HEK293 (cell line): ENCODE data around the gene MELK.

Experiments used
- CTCF ChIA-PET: fragments of 350-600 bp; formaldehyde crosslinking; extraction: SDS; loops from one replicate; lab custom pipeline; 2021; ENCODE audit warnings: antibody characterized with exemption; lab: Yijun Ruan, JAX
- POLR2A ChIA-PET: fragments of 300-600 bp; formaldehyde crosslinking; extraction: SDS; loops from one replicate; lab custom pipeline; 2020; ENCODE audit warnings: antibody characterized with exemption, inconsistent platforms; lab: Yijun Ruan, JAX
- H3K27ac ChIP-seq: fragments of 200-500 bp; sonication (Bioruptor generic); 2 replicates; pipeline ENCODE4 v1.5.1; 2014; ENCODE audit warnings: low read depth, low read length, control low read depth, inconsistent platforms; ENCODE audit errors: extremely low read depth
- H3K36me3 ChIP-seq, 2 experiments: fragments of 200-500 bp in 1 of 2; sonication (Bioruptor generic) in 1 of 2; 1 replicate in 1 of 2; 2 replicates in 1 of 2; pipeline ENCODE4 v1.5.1; 2014 to 2017; ENCODE audit warnings: inconsistent platforms in 2 of 2, low read length in 2 of 2; ENCODE audit not compliant: control insufficient read depth in 2 of 2, insufficient read depth in 1 of 2
- H3K4me1 ChIP-seq: fragments of 200-500 bp; sonication (Bioruptor generic); 2 replicates; pipeline ENCODE4 v1.5.1; 2014; ENCODE audit warnings: mild to moderate bottlenecking, low read length, inconsistent platforms; ENCODE audit not compliant: control insufficient read depth, insufficient read depth
- H3K4me3 ChIP-seq: 2 replicates; pipeline ENCODE4 v1.5.1; 2011; ENCODE audit warnings: low read depth, mild to moderate bottlenecking, control low read depth, low read length, moderate library complexity
- H3K9me3 ChIP-seq: fragments of 200-500 bp; sonication (Bioruptor generic); 2 replicates; pipeline ENCODE4 v1.5.1; 2014; ENCODE audit warnings: low read depth, low read length, inconsistent platforms; ENCODE audit not compliant: control insufficient read depth, insufficient read depth
- FEZF1 ChIP-seq: fragments of 450-650 bp; formaldehyde crosslinking; IDR thresholded peaks from 2 replicates; pipeline ENCODE4 v1.5.1; 2016; ENCODE audit warnings: missing biosample characterization, missing genetic modification characterization
- GFI1B ChIP-seq: fragments of 450-650 bp; formaldehyde crosslinking; IDR thresholded peaks from 2 replicates; pipeline ENCODE4 v1.5.1; 2016; ENCODE audit warnings: missing biosample characterization, missing genetic modification characterization
- KLF9 ChIP-seq: fragments of 450-650 bp; formaldehyde crosslinking; IDR thresholded peaks from 2 replicates; pipeline ENCODE4 v1.5.1; 2016; ENCODE audit warnings: missing biosample characterization, missing genetic modification characterization, low read depth
- SETDB1 ChIP-seq: IDR thresholded peaks from one replicate; pipeline ENCODE4 v1.6.1; 2017; ENCODE audit warnings: mild to moderate bottlenecking, low read length, moderate library complexity, mixed read lengths; ENCODE audit not compliant: insufficient read length
- TCF7L2 ChIP-seq: IDR thresholded peaks from 2 replicates; pipeline ENCODE4 v1.6.1; 2011; ENCODE audit warnings: low read depth, mild to moderate bottlenecking, inconsistent platforms, low read length, moderate library complexity, borderline replicate concordance
- TRIM28 ChIP-seq: IDR thresholded peaks from 2 replicates; pipeline ENCODE4 v1.6.1; 2011; ENCODE audit warnings: low read length, control low read depth, borderline replicate concordance
- ZEB2 ChIP-seq: fragments of 450-650 bp; formaldehyde crosslinking; IDR thresholded peaks from 2 replicates; pipeline ENCODE4 v1.5.1; 2016; ENCODE audit warnings: missing biosample characterization, missing genetic modification characterization
- ZNF121 ChIP-seq: fragments of 450-650 bp; formaldehyde crosslinking; IDR thresholded peaks from 2 replicates; pipeline ENCODE4 v1.5.1; 2016; ENCODE audit warnings: missing biosample characterization, missing genetic modification characterization
- ZNF132 ChIP-seq: fragments of 450-650 bp; formaldehyde crosslinking; IDR thresholded peaks from 2 replicates; pipeline ENCODE4 v1.5.1; 2017; ENCODE audit warnings: missing biosample characterization, missing genetic modification characterization, borderline replicate concordance
- ZNF155 ChIP-seq: fragments of 450-650 bp; formaldehyde crosslinking; IDR thresholded peaks from 2 replicates; pipeline ENCODE4 v1.5.1; 2016; ENCODE audit warnings: missing biosample characterization, missing genetic modification characterization
- ZNF16 ChIP-seq: fragments of 450-650 bp; formaldehyde crosslinking; IDR thresholded peaks from 2 replicates; pipeline ENCODE4 v1.5.1; 2016; ENCODE audit warnings: low read depth, missing biosample characterization, missing genetic modification characterization
- ZNF223 ChIP-seq: fragments of 450-650 bp; formaldehyde crosslinking; IDR thresholded peaks from 2 replicates; pipeline ENCODE4 v1.5.1; 2016; ENCODE audit warnings: missing biosample characterization, missing genetic modification characterization
- ZNF501 ChIP-seq: fragments of 450-650 bp; formaldehyde crosslinking; IDR thresholded peaks from 2 replicates; pipeline ENCODE4 v1.5.1; 2016; ENCODE audit warnings: missing biosample characterization, missing genetic modification characterization
- ZNF558 ChIP-seq: fragments of 450-650 bp; formaldehyde crosslinking; IDR thresholded peaks from 2 replicates; pipeline ENCODE4 v1.5.1; 2016; ENCODE audit warnings: missing biosample characterization, missing genetic modification characterization
- ZNF624 ChIP-seq: fragments of 450-650 bp; formaldehyde crosslinking; IDR thresholded peaks from 2 replicates; pipeline ENCODE4 v1.5.1; 2017; ENCODE audit warnings: missing biosample characterization, missing genetic modification characterization
- ZNF658 ChIP-seq: fragments of 450-650 bp; formaldehyde crosslinking; IDR thresholded peaks from 2 replicates; pipeline ENCODE4; 2016; ENCODE audit warnings: missing biosample characterization, missing genetic modification characterization
- TF ChIP-seq, protein P1 (sequence below): fragments of 450-650 bp; formaldehyde crosslinking; IDR thresholded peaks from 2 replicates; pipeline ENCODE4 v1.5.0; 2017; ENCODE audit warnings: missing biosample characterization, missing genetic modification characterization, borderline replicate concordance
- TF ChIP-seq, protein P2 (sequence below): fragments of 450-650 bp; formaldehyde crosslinking; IDR thresholded peaks from 2 replicates; pipeline ENCODE4 v1.5.1; 2016; ENCODE audit warnings: missing biosample characterization, missing genetic modification characterization
- TF ChIP-seq, protein P3 (sequence below): fragments of 450-650 bp; IDR thresholded peaks from 2 replicates; pipeline ENCODE4 v1.5.1; 2018; ENCODE audit warnings: missing biosample characterization, mild to moderate bottlenecking, missing genetic modification characterization
- TF ChIP-seq, protein P4 (sequence below): fragments of 450-650 bp; formaldehyde crosslinking; IDR thresholded peaks from 2 replicates; pipeline ENCODE4 v1.5.1; 2016; ENCODE audit warnings: missing biosample characterization, missing genetic modification characterization, low read depth
- TF ChIP-seq, protein P5 (sequence below): fragments of 450-650 bp; formaldehyde crosslinking; IDR thresholded peaks from 2 replicates; pipeline ENCODE4 v1.5.1; 2016; ENCODE audit warnings: missing biosample characterization, missing genetic modification characterization
- TF ChIP-seq, protein P6 (sequence below): fragments of 450-650 bp; formaldehyde crosslinking; IDR thresholded peaks from 2 replicates; pipeline ENCODE4 v1.5.1; 2017; ENCODE audit warnings: missing biosample characterization, missing genetic modification characterization

The MELK gene

DNA sequence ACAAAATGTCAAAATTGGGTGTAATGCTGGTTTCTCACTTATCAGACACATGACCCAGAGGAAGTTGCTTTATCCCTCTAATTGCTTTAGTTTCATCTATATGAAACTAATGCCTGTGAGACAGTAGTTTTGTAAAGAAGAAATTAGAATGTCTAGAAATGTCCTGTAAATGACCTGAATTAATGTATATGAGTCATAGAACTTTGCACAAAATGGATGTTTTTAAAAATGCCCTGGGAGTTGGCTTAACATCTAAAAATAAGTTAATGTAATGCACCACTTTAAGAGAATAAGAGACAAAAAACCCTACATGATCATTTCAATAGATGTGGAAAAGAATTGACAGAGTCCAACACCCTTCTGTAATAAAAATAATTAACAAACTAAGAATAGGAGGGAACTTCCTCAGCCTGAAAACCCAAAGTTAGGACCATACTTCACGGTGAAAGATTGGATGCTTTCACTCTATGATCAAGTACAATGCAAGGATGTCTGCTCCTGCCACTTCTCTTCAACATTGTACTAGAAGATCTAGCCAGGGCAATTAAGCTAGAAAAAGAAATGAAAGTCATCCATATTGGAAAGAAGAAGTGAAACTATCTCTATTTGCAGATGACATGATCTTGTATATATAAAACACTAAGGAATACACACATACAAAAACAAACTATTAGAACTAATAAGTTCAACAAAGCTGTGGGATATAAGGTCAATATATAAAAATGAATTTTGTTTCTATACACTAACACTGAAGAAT lies 117.9 kb downstream of the MELK start:
- no peak overlapping the region for H3K4me3 ChIP-seq
- TF ChIP-seq ZNF16 (tag by site-specific recombination) (no peak), GFI1B (no peak), TCF7L2 (no peak)
- TF ChIP-seq, all 188 proteins: peak for 0
- Histone ChIP-seq H3K4me1 (no peaks in the 10 kb centered on the region), H3K36me3 (no peaks in the 10 kb centered on the region), H3K27ac (no peak overlapping the region), H3K9me3 (no peaks in the 10 kb centered on the region)
- POLR2A ChIA-PET: no interaction called here
- CTCF ChIA-PET: interaction anchor here (1.3 kb wide), 1 partner anchor 38 kb away, joined by 3 read pairs; no protein-coding TSS in a partner anchor

DNA sequence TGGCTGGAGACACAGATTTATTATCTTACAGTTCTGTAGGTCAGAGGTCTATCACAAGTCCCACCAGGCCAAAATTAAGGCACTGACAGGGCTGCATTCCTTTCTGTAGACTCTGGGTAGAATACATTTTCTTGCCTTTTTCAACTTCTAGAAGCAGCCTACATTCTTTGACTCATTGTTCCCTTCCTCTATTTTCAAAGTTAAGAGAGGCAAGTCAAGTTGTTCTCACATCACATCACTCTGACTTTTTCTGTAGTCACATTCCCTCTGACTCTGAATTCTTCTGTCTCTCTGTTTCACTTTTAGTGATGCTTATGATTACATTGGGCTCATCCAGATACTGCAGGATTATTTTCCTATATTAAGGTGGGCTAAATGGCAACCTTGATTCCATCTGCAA lies 119.0 kb downstream of the MELK start:
- ChIA-PET CTCF (interaction anchor here (0.7 kb wide), 1 partner anchor 11 kb away, joined by 3 read pairs; no protein-coding TSS in a partner anchor), POLR2A (no interaction called here)
- no peak for TF ChIP-seq ZNF132
- TF ChIP-seq, protein P1, sequence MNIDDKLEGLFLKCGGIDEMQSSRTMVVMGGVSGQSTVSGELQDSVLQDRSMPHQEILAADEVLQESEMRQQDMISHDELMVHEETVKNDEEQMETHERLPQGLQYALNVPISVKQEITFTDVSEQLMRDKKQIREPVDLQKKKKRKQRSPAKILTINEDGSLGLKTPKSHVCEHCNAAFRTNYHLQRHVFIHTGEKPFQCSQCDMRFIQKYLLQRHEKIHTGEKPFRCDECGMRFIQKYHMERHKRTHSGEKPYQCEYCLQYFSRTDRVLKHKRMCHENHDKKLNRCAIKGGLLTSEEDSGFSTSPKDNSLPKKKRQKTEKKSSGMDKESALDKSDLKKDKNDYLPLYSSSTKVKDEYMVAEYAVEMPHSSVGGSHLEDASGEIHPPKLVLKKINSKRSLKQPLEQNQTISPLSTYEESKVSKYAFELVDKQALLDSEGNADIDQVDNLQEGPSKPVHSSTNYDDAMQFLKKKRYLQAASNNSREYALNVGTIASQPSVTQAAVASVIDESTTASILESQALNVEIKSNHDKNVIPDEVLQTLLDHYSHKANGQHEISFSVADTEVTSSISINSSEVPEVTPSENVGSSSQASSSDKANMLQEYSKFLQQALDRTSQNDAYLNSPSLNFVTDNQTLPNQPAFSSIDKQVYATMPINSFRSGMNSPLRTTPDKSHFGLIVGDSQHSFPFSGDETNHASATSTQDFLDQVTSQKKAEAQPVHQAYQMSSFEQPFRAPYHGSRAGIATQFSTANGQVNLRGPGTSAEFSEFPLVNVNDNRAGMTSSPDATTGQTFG (tag by site-specific recombination): no peak
- TF ChIP-seq, protein P2, sequence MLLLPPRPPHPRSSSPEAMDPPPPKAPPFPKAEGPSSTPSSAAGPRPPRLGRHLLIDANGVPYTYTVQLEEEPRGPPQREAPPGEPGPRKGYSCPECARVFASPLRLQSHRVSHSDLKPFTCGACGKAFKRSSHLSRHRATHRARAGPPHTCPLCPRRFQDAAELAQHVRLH (tag by site-specific recombination): no peak
- TF ChIP-seq, protein P3, sequence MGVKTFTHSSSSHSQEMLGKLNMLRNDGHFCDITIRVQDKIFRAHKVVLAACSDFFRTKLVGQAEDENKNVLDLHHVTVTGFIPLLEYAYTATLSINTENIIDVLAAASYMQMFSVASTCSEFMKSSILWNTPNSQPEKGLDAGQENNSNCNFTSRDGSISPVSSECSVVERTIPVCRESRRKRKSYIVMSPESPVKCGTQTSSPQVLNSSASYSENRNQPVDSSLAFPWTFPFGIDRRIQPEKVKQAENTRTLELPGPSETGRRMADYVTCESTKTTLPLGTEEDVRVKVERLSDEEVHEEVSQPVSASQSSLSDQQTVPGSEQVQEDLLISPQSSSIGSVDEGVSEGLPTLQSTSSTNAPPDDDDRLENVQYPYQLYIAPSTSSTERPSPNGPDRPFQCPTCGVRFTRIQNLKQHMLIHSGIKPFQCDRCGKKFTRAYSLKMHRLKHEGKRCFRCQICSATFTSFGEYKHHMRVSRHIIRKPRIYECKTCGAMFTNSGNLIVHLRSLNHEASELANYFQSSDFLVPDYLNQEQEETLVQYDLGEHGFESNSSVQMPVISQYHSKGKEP (tag by site-specific recombination): no peak
- no peak for TF ChIP-seq FEZF1 (tag by site-specific recombination)
- TF ChIP-seq ZNF501 (tag by site-specific recombination): no peak
- TF ChIP-seq, protein P4, sequence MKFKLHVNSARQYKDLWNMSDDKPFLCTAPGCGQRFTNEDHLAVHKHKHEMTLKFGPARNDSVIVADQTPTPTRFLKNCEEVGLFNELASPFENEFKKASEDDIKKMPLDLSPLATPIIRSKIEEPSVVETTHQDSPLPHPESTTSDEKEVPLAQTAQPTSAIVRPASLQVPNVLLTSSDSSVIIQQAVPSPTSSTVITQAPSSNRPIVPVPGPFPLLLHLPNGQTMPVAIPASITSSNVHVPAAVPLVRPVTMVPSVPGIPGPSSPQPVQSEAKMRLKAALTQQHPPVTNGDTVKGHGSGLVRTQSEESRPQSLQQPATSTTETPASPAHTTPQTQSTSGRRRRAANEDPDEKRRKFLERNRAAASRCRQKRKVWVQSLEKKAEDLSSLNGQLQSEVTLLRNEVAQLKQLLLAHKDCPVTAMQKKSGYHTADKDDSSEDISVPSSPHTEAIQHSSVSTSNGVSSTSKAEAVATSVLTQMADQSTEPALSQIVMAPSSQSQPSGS: no peak
- no peak for TF ChIP-seq KLF9

DNA sequence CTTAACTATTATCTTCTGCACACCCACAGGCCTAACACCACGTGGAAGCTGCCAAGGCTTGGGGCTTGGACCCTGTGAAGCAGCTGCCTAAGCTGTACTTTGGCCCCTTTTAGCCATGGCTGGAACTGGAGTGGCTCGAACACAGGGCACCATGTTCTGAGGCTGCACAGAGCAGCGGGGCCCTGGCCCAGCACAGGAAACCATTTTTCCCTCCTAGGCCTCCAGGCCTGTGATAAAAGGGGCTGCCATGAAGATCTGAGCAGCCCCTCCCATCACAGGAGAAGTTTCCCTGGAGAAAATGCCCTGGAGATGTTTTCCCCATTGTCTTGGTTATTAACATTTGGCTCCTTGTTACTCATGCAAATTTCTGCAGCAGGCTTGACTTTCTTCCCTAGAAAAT lies 126.3 kb downstream of the MELK start:
- no peaks in the 10 kb centered on the region for H3K36me3 ChIP-seq
- POLR2A ChIA-PET: no interaction called here
- no peaks in the 10 kb centered on the region for H3K4me1 ChIP-seq
- no peaks in the 10 kb centered on the region for H3K9me3 ChIP-seq
- no peak overlapping the region for H3K27ac ChIP-seq
- CTCF ChIA-PET: no interaction called here
- H3K4me3 ChIP-seq: no peak overlapping the region
- TF ChIP-seq ZNF121 (tag by site-specific recombination) (no peak), ZNF558 (tag by site-specific recombination) (no peak), ZNF624 (tag by site-specific recombination) (no peak), TRIM28 (peak; percentile 88; the same call in 1 of the 2 replicates), ZNF658 (tag by site-specific recombination) (no peak), ZNF223 (tag by site-specific recombination) (no peak), SETDB1 (peak; percentile 38), ZNF155 (tag by site-specific recombination) (no peak), ZEB2 (tag by site-specific recombination) (no peak)
- TF ChIP-seq, protein P5, sequence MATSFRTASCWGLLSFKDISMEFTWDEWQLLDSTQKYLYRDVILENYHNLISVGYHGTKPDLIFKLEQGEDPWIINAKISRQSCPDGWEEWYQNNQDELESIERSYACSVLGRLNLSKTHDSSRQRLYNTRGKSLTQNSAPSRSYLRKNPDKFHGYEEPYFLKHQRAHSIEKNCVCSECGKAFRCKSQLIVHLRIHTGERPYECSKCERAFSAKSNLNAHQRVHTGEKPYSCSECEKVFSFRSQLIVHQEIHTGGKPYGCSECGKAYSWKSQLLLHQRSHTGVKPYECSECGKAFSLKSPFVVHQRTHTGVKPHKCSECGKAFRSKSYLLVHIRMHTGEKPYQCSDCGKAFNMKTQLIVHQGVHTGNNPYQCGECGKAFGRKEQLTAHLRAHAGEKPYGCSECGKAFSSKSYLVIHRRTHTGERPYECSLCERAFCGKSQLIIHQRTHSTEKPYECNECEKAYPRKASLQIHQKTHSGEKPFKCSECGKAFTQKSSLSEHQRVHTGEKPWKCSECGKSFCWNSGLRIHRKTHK (tag by site-specific recombination): no peak
- TF ChIP-seq, protein P6, sequence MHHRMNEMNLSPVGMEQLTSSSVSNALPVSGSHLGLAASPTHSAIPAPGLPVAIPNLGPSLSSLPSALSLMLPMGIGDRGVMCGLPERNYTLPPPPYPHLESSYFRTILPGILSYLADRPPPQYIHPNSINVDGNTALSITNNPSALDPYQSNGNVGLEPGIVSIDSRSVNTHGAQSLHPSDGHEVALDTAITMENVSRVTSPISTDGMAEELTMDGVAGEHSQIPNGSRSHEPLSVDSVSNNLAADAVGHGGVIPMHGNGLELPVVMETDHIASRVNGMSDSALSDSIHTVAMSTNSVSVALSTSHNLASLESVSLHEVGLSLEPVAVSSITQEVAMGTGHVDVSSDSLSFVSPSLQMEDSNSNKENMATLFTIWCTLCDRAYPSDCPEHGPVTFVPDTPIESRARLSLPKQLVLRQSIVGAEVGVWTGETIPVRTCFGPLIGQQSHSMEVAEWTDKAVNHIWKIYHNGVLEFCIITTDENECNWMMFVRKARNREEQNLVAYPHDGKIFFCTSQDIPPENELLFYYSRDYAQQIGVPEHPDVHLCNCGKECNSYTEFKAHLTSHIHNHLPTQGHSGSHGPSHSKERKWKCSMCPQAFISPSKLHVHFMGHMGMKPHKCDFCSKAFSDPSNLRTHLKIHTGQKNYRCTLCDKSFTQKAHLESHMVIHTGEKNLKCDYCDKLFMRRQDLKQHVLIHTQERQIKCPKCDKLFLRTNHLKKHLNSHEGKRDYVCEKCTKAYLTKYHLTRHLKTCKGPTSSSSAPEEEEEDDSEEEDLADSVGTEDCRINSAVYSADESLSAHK: no peak

More for the DNA sequence above, 119.0 kb downstream of the MELK start:
- Histone ChIP-seq H3K36me3 (no peaks in the 10 kb centered on the region), H3K4me1 (no peaks in the 10 kb centered on the region), H3K9me3 (no peaks in the 10 kb centered on the region), H3K27ac (no peak overlapping the region), H3K4me3 (no peak overlapping the region)
